Activated CD4-positive, alpha-beta T cell treated with anti-CD3 and anti-CD28 coated beads, Interleukin-2, amount 10 ng/mL, durations not matched to agents 24 days and 14 days (primary cell): ENCODE measurements around the gene ZNF787. TPM values are rescaled to one million over a fixed set of nuclear protein-coding genes. Genes with fewer than 3 reads are reported as not detected.

Source experiments
- DNase-seq: peaks from one replicate; pipeline ENCODE4 v3.0.0; 2022
- H3K27ac Mint-ChIP-seq: one replicate; pipeline ENCODE4 v1.8.0; 2022; ENCODE audit warnings: mild to moderate bottlenecking, mixed read lengths
- H3K27me3 Mint-ChIP-seq: one replicate; pipeline ENCODE4 v1.8.0; 2022; ENCODE audit warnings: mixed read lengths
- H3K36me3 Mint-ChIP-seq: one replicate; pipeline ENCODE4 v1.8.0; 2022; ENCODE audit warnings: low read depth, mild to moderate bottlenecking, mixed read lengths
- H3K4me1 Mint-ChIP-seq: one replicate; pipeline ENCODE4 v1.8.0; 2021; ENCODE audit warnings: mixed read lengths
- H3K4me3 Mint-ChIP-seq: one replicate; pipeline ENCODE4 v1.8.0; 2022; ENCODE audit warnings: mild to moderate bottlenecking, moderate library complexity, mixed read lengths
- H3K9me3 Mint-ChIP-seq: one replicate; pipeline ENCODE4 v1.8.0; 2021; ENCODE audit warnings: mixed read lengths
- intact Hi-C: fragments of 100-400 bp; cut with micrococcal nuclease; formaldehyde crosslinking; loops from one replicate; pipeline ENCODE4 v1.15.1; 2023
- total RNA-seq: library from RNA; stranded (reverse); gene quantifications from 2 replicates; pipeline ENCODE4 v1.2.3, GENCODE V29; 2022

ZNF787 gene
- total RNA-seq, 1 donor from 2014 or later: 36.4 TPM

GRCh38 chr19:56123266-56123891, 2.3 kb upstream of the ZNF787 start:
- Mint-ChIP-seq H3K27me3 (peaks cover 2% of the 10 kb centered on the region), H3K9me3 (no peaks in the 10 kb centered on the region), H3K4me3 (no peak overlapping the region), H3K36me3 (peaks cover 7% of the 10 kb centered on the region), H3K27ac (no peak overlapping the region), H3K4me1 (peaks cover 35% of the 10 kb centered on the region)
- intact Hi-C loops: loop anchor here (10.0 kb wide), 1 partner anchor 789 kb away; the partner anchor contains the start of gene KMT5C
- no peak for DNase-seq

- Mint-ChIP-seq H3K27me3 (peaks cover 2% of the 10 kb centered on the region), H3K4me3 (peak overlapping the region; percentile 90), H3K4me1 (peaks cover 35% of the 10 kb centered on the region), H3K27ac (peak overlapping the region; percentile 97), H3K36me3 (peaks cover 10% of the 10 kb centered on the region), H3K9me3 (no peaks in the 10 kb centered on the region)
- intact Hi-C loops: loop anchor here (1.0 to 10.0 kb wide), 3 partner anchors 21 to 786 kb away; partner anchors contain the start of genes KMT5C, ZNF444 and ZSCAN5A
- DNase-seq: peak; percentile 94
These were observed 520 bp downstream of the ZNF787 start for GRCh38 chr19:56120371-56121179.

GRCh38 chr19:56120002-56120370, 1.1 kb downstream of the ZNF787 start:
- H3K27me3 Mint-ChIP-seq: peaks cover 2% of the 10 kb centered on the region
- peaks cover 10% of the 10 kb centered on the region for H3K36me3 Mint-ChIP-seq
- H3K4me3 Mint-ChIP-seq: peak overlapping the region; percentile 90
- H3K9me3 Mint-ChIP-seq: no peaks in the 10 kb centered on the region
- intact Hi-C loops: loop anchor here (10.0 kb wide), 1 partner anchor 785 kb away; the partner anchor contains the start of gene KMT5C
- DNase-seq: no peak
- H3K27ac Mint-ChIP-seq: peak overlapping the region; percentile 93
- H3K4me1 Mint-ChIP-seq: peaks cover 33% of the 10 kb centered on the region

- peaks cover 32% of the 10 kb centered on the region for H3K4me1 Mint-ChIP-seq
- peak overlapping the region; percentile 90 for H3K4me3 Mint-ChIP-seq
- DNase-seq: peak; percentile 63
- intact Hi-C loops: loop anchor here (10.0 kb wide), 1 partner anchor 45 kb away; no protein-coding TSS in a partner anchor
- peaks cover 13% of the 10 kb centered on the region for H3K36me3 Mint-ChIP-seq
- H3K9me3 Mint-ChIP-seq: no peaks in the 10 kb centered on the region
- H3K27ac Mint-ChIP-seq: peak overlapping the region; percentile 93
- peaks cover 2% of the 10 kb centered on the region for H3K27me3 Mint-ChIP-seq
These were observed 1.5 kb downstream of the ZNF787 start for GRCh38 chr19:56119582-56119978.

- Mint-ChIP-seq H3K4me1 (peaks cover 33% of the 10 kb centered on the region), H3K9me3 (no peaks in the 10 kb centered on the region), H3K27ac (peak overlapping the region; percentile 93), H3K4me3 (peak overlapping the region; percentile 90), H3K36me3 (peaks cover 15% of the 10 kb centered on the region), H3K27me3 (peaks cover 2% of the 10 kb centered on the region)
- intact Hi-C loops: loop anchor here (10.0 kb wide), 1 partner anchor 46 kb away; no protein-coding TSS in a partner anchor
- no peak for DNase-seq
These were observed 2.2 kb downstream of the ZNF787 start for GRCh38 chr19:56118666-56119581.

- Mint-ChIP-seq H3K36me3 (peaks cover 18% of the 10 kb centered on the region), H3K4me1 (peaks cover 37% of the 10 kb centered on the region), H3K27ac (no peak overlapping the region), H3K9me3 (no peaks in the 10 kb centered on the region), H3K27me3 (peaks cover 2% of the 10 kb centered on the region), H3K4me3 (peak overlapping the region; percentile 21)
- intact Hi-C loops: loop anchor here (10.0 kb wide), 1 partner anchor 47 kb away; no protein-coding TSS in a partner anchor
- no peak for DNase-seq
These were observed 3.2 kb downstream of the ZNF787 start for GRCh38 chr19:56117889-56118288.

- DNase-seq: no peak
- H3K4me3 Mint-ChIP-seq: peak overlapping the region; percentile 21
- H3K27ac Mint-ChIP-seq: no peak overlapping the region
- H3K36me3 Mint-ChIP-seq: peaks cover 20% of the 10 kb centered on the region
- H3K4me1 Mint-ChIP-seq: peaks cover 40% of the 10 kb centered on the region
- peaks cover 2% of the 10 kb centered on the region for H3K27me3 Mint-ChIP-seq
- intact Hi-C loops: loop anchor here (10.0 kb wide), 1 partner anchor 47 kb away; no protein-coding TSS in a partner anchor
- no peaks in the 10 kb centered on the region for H3K9me3 Mint-ChIP-seq
These were observed 3.7 kb downstream of the ZNF787 start for GRCh38 chr19:56117376-56117884.

GRCh38 chr19:56116606-56117005, 4.5 kb downstream of the ZNF787 start:
- no peak overlapping the region for H3K4me3 Mint-ChIP-seq
- peaks cover 22% of the 10 kb centered on the region for H3K36me3 Mint-ChIP-seq
- no peak for DNase-seq
- H3K27me3 Mint-ChIP-seq: peaks cover 2% of the 10 kb centered on the region
- peak overlapping the region; percentile 16 for H3K27ac Mint-ChIP-seq
- H3K9me3 Mint-ChIP-seq: no peaks in the 10 kb centered on the region
- intact Hi-C loops: loop anchor here (10.0 kb wide), 1 partner anchor 48 kb away; no protein-coding TSS in a partner anchor
- H3K4me1 Mint-ChIP-seq: peaks cover 39% of the 10 kb centered on the region

GRCh38 chr19:56115490-56115889, 5.6 kb downstream of the ZNF787 start:
- H3K9me3 Mint-ChIP-seq: no peaks in the 10 kb centered on the region
- no peaks in the 10 kb centered on the region for H3K27me3 Mint-ChIP-seq
- H3K4me1 Mint-ChIP-seq: peaks cover 40% of the 10 kb centered on the region
- H3K4me3 Mint-ChIP-seq: no peak overlapping the region
- peaks cover 22% of the 10 kb centered on the region for H3K36me3 Mint-ChIP-seq
- DNase-seq: no peak
- intact Hi-C loops: loop anchor here (10.0 kb wide), 1 partner anchor 49 kb away; no protein-coding TSS in a partner anchor
- H3K27ac Mint-ChIP-seq: peak overlapping the region; percentile 11

- no peak for DNase-seq
- Mint-ChIP-seq H3K9me3 (no peaks in the 10 kb centered on the region), H3K27ac (no peak overlapping the region), H3K27me3 (no peaks in the 10 kb centered on the region), H3K4me1 (peaks cover 39% of the 10 kb centered on the region), H3K4me3 (no peak overlapping the region), H3K36me3 (peaks cover 21% of the 10 kb centered on the region)
- intact Hi-C loops: loop anchor here (10.0 kb wide), 1 partner anchor 50 kb away; no protein-coding TSS in a partner anchor
These were observed 6.4 kb downstream of the ZNF787 start for GRCh38 chr19:56114778-56115110.

- no peaks in the 10 kb centered on the region for H3K27me3 Mint-ChIP-seq
- intact Hi-C loops: loop anchor here (10.0 kb wide), 1 partner anchor 51 kb away; no protein-coding TSS in a partner anchor
- no peak for DNase-seq
- peaks cover 34% of the 10 kb centered on the region for H3K4me1 Mint-ChIP-seq
- no peaks in the 10 kb centered on the region for H3K9me3 Mint-ChIP-seq
- H3K4me3 Mint-ChIP-seq: no peak overlapping the region
- H3K27ac Mint-ChIP-seq: no peak overlapping the region
- peaks cover 16% of the 10 kb centered on the region for H3K36me3 Mint-ChIP-seq
These were observed 6.9 kb downstream of the ZNF787 start for GRCh38 chr19:56114051-56114777.

GRCh38 chr19:56113074-56113632, 7.9 kb downstream of the ZNF787 start:
- no peaks in the 10 kb centered on the region for H3K27me3 Mint-ChIP-seq
- H3K9me3 Mint-ChIP-seq: no peaks in the 10 kb centered on the region
- peak overlapping the region; percentile 10 for H3K4me3 Mint-ChIP-seq
- peaks cover 32% of the 10 kb centered on the region for H3K4me1 Mint-ChIP-seq
- intact Hi-C loops: loop anchor here (10.0 kb wide), 1 partner anchor 52 kb away; no protein-coding TSS in a partner anchor
- peak overlapping the region; percentile 25 for H3K27ac Mint-ChIP-seq
- DNase-seq: no peak
- peaks cover 15% of the 10 kb centered on the region for H3K36me3 Mint-ChIP-seq
